Measurements from ENCODE around the gene CDNF.

DNA sequence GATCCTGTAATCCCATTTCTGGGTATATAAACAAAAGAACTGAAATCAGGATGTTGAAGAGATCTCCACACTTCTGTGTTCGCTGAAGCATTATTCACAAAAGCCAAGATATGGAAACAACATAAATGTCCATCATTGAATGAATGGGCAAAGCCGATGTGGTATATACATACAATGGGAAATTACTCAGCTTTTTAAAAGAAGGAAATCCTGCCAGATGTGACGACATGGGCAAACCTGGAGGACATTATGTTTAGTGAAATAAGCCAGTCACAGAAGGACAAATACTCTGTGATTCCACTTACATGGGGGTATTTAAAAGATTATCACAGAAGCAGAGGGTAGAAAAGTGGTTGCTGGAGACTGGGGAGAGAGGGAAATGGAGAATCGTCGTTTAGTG, 39.2 kb downstream of the CDNF start:
- TF ChIP-seq, protein P1, sequence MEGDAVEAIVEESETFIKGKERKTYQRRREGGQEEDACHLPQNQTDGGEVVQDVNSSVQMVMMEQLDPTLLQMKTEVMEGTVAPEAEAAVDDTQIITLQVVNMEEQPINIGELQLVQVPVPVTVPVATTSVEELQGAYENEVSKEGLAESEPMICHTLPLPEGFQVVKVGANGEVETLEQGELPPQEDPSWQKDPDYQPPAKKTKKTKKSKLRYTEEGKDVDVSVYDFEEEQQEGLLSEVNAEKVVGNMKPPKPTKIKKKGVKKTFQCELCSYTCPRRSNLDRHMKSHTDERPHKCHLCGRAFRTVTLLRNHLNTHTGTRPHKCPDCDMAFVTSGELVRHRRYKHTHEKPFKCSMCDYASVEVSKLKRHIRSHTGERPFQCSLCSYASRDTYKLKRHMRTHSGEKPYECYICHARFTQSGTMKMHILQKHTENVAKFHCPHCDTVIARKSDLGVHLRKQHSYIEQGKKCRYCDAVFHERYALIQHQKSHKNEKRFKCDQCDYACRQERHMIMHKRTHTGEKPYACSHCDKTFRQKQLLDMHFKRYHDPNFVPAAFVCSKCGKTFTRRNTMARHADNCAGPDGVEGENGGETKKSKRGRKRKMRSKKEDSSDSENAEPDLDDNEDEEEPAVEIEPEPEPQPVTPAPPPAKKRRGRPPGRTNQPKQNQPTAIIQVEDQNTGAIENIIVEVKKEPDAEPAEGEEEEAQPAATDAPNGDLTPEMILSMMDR (IDR thresholded peaks at IDR 0.05), result no peak
- TF ChIP-seq POLR2A (IDR thresholded peaks at IDR 0.05) (no peak), POLR2AphosphoS5 (IDR thresholded peaks at IDR 0.05; ENCODE audit: insufficient read depth in 1 of 2, low read depth in 1 of 2) (no peak)

All from vagina (tissue), 2 donors.